ENCODE results near the gene SLC38A5. TPM values are rescaled to one million over a fixed set of nuclear protein-coding genes. Genes with fewer than 3 reads are reported as not detected.
"Not testable (repeated sequence)": the region's sequence is repeated elsewhere in the genome, so short reads cannot be mapped to it uniquely, and the experiment has no call there.

Gene SLC38A5
- 2.6 and 8.3 TPM in 2 replicates for total RNA-seq

GRCh38 chrX:48470110-48470832 lies at the start of gene SLC38A5:
SLC38A5 (minus strand) TSS chrX:48470260; CDS start chrX:48467924, 2,336 bp downstream.
- DNase-seq (ENCODE audit: extremely low read depth, low read depth, low spot score): no peak

GRCh38 chrX:48519481-48519880 lies 49.4 kb upstream of the SLC38A5 start:
- DNase-seq (ENCODE audit: extremely low read depth, low read depth, low spot score): not testable (repeated sequence)

GRCh38 chrX:48516987-48517386 lies 46.9 kb upstream of the SLC38A5 start:
- DNase-seq (ENCODE audit: extremely low read depth, low read depth, low spot score): no peak

- no peak for DNase-seq (ENCODE audit: extremely low read depth, low read depth, low spot score)
Measured at GRCh38 chrX:48516285-48516684, 46.2 kb upstream of the SLC38A5 start.

GRCh38 chrX:48515842-48516241 lies 45.8 kb upstream of the SLC38A5 start:
- DNase-seq (ENCODE audit: extremely low read depth, low read depth, low spot score): no peak

GRCh38 chrX:48514868-48515460 lies 44.9 kb upstream of the SLC38A5 start:
- no peak for DNase-seq (ENCODE audit: extremely low read depth, low read depth, low spot score)

GRCh38 chrX:48514126-48514806 lies 44.2 kb upstream of the SLC38A5 start:
- DNase-seq (ENCODE audit: extremely low read depth, low read depth, low spot score): no peak

- DNase-seq (ENCODE audit: extremely low read depth, low read depth, low spot score): no peak
Measured at GRCh38 chrX:48513670-48514069, 43.6 kb upstream of the SLC38A5 start.

- DNase-seq (ENCODE audit: extremely low read depth, low read depth, low spot score): no peak
Measured at GRCh38 chrX:48512371-48512935, 42.4 kb upstream of the SLC38A5 start.

GRCh38 chrX:48511560-48511959 lies 41.5 kb upstream of the SLC38A5 start:
- no peak for DNase-seq (ENCODE audit: extremely low read depth, low read depth, low spot score)

GRCh38 chrX:48509619-48510018 lies 39.6 kb upstream of the SLC38A5 start:
- DNase-seq (ENCODE audit: extremely low read depth, low read depth, low spot score): no peak

GRCh38 chrX:48509245-48509590 lies 39.2 kb upstream of the SLC38A5 start:
- no peak for DNase-seq (ENCODE audit: extremely low read depth, low read depth, low spot score)

GRCh38 chrX:48508400-48509244 lies 38.6 kb upstream of the SLC38A5 start, which contains the start of gene PORCN:
PORCN (plus strand) TSS chrX:48508992; CDS start chrX:48509821, 829 bp downstream.
- DNase-seq (ENCODE audit: extremely low read depth, low read depth, low spot score): no peak

GRCh38 chrX:48507246-48507645 lies 37.2 kb upstream of the SLC38A5 start:
- no peak for DNase-seq (ENCODE audit: extremely low read depth, low read depth, low spot score)

- no peak for DNase-seq (ENCODE audit: extremely low read depth, low read depth, low spot score)
Measured at GRCh38 chrX:48505481-48505880, 35.4 kb upstream of the SLC38A5 start.

GRCh38 chrX:48504261-48504660 lies 34.2 kb upstream of the SLC38A5 start:
- no peak for DNase-seq (ENCODE audit: extremely low read depth, low read depth, low spot score)

- no peak for DNase-seq (ENCODE audit: extremely low read depth, low read depth, low spot score)
Measured at GRCh38 chrX:48498374-48498809, 28.3 kb upstream of the SLC38A5 start.

GRCh38 chrX:48497871-48498270 lies 27.8 kb upstream of the SLC38A5 start:
- no peak for DNase-seq (ENCODE audit: extremely low read depth, low read depth, low spot score)

- DNase-seq (ENCODE audit: extremely low read depth, low read depth, low spot score): no peak
Measured at GRCh38 chrX:48496660-48497059, 26.6 kb upstream of the SLC38A5 start.

- no peak for DNase-seq (ENCODE audit: extremely low read depth, low read depth, low spot score)
Measured at GRCh38 chrX:48493890-48494364, 23.9 kb upstream of the SLC38A5 start.
